OCI-LY3 (cell line): ENCODE data around the gene RABAC1.
A peak's percentile ranks its signal among the peaks of the same experiment; 100 is the strongest.

Experiments used
- H2AFZ ChIP-seq: fragments of 200-600, 300-600 bp; shearing (Covaris generic); 2 replicates; pipeline ENCODE4 v1.6.0; 2014; ENCODE audit warnings: antibody characterized with exemption, low read depth, low read length
- H3K27ac ChIP-seq: fragments of 200-600, 300-600 bp; sonication (generic); 2 replicates; pipeline ENCODE4 v1.5.1; 2014; ENCODE audit warnings: mild to moderate bottlenecking, low read length, moderate library complexity, mixed read lengths
- H3K27me3 ChIP-seq: fragments of 200-600, 300-600 bp; sonication (generic); 2 replicates; pipeline ENCODE4 v1.6.1; 2014; ENCODE audit warnings: low read depth, low read length, mixed read lengths
- H3K36me3 ChIP-seq: fragments of 200-600, 300-600 bp; sonication (generic); replicated peaks from 2 replicates; pipeline ENCODE3; 2014; ENCODE audit warnings: low read depth, low read length, mixed read lengths
- H3K4me1 ChIP-seq: fragments of 300-600, 200-600 bp; sonication (generic); 2 replicates; pipeline ENCODE4 v1.6.1; 2014; ENCODE audit warnings: low read length, mixed read lengths
- H3K4me2 ChIP-seq: fragments of 200-600, 300-600 bp; sonication (generic); 2 replicates; pipeline ENCODE4 v1.6.1; 2014; ENCODE audit warnings: low read length, mixed read lengths
- H3K4me3 ChIP-seq: fragments of 300-600, 200-600 bp; sonication (generic); 2 replicates; pipeline ENCODE4 v1.5.1; 2014; ENCODE audit warnings: antibody characterized with exemption, mild to moderate bottlenecking, low read length, moderate library complexity
- H3K79me2 ChIP-seq: fragments of 300-600, 200-600 bp; shearing (Covaris generic); 2 replicates; pipeline ENCODE4 v1.6.1; 2014; ENCODE audit warnings: mild to moderate bottlenecking, low read length, mixed read lengths
- H3K9ac ChIP-seq: fragments of 300-600, 200-600 bp; shearing (Covaris generic); 2 replicates; pipeline ENCODE4 v1.6.0; 2014; ENCODE audit warnings: mild to moderate bottlenecking, low read length, moderate library complexity
- H3K9me3 ChIP-seq: fragments of 200-600, 300-600 bp; shearing (Covaris generic); 2 replicates; pipeline ENCODE4 v1.6.1; 2014; ENCODE audit warnings: low read length, mixed read lengths; ENCODE audit not compliant: insufficient read depth
- H4K20me1 ChIP-seq: fragments of 200-600, 300-600 bp; sonication (generic); 2 replicates; pipeline ENCODE4 v1.6.1; 2016; ENCODE audit warnings: low read length, mixed read lengths; ENCODE audit not compliant: insufficient read depth
- EZH2phosphoT487 ChIP-seq: fragments of 200-600 bp; shearing (Covaris generic); IDR thresholded peaks from 2 replicates; pipeline ENCODE4 v1.6.1; 2018; ENCODE audit warnings: antibody characterized with exemption, mixed run types, low read depth
- TF ChIP-seq, protein P1 (sequence below): fragments of 200-600, 300-600 bp; sonication (generic); IDR thresholded peaks from 2 replicates; pipeline ENCODE4 v1.5.1; 2014; ENCODE audit warnings: antibody characterized with exemption, low read length, low read depth

Gene RABAC1

GRCh38 chr19:41930926-41931592 lies 28.1 kb downstream of the RABAC1 start:
- peaks cover 64% of the 10 kb centered on the region for H3K4me1 ChIP-seq
- no peak overlapping the region for H3K4me2 ChIP-seq
- H4K20me1 ChIP-seq = no peaks in the 10 kb centered on the region
- TF ChIP-seq, protein P1, sequence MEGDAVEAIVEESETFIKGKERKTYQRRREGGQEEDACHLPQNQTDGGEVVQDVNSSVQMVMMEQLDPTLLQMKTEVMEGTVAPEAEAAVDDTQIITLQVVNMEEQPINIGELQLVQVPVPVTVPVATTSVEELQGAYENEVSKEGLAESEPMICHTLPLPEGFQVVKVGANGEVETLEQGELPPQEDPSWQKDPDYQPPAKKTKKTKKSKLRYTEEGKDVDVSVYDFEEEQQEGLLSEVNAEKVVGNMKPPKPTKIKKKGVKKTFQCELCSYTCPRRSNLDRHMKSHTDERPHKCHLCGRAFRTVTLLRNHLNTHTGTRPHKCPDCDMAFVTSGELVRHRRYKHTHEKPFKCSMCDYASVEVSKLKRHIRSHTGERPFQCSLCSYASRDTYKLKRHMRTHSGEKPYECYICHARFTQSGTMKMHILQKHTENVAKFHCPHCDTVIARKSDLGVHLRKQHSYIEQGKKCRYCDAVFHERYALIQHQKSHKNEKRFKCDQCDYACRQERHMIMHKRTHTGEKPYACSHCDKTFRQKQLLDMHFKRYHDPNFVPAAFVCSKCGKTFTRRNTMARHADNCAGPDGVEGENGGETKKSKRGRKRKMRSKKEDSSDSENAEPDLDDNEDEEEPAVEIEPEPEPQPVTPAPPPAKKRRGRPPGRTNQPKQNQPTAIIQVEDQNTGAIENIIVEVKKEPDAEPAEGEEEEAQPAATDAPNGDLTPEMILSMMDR = peak; percentile 47
- TF ChIP-seq EZH2phosphoT487 = no peak
- H3K9me3 ChIP-seq = no peaks in the 10 kb centered on the region
- no peaks in the 10 kb centered on the region for H3K36me3 ChIP-seq
- no peak overlapping the region for H2AFZ ChIP-seq
- no peaks in the 10 kb centered on the region for H3K79me2 ChIP-seq
- H3K27me3 ChIP-seq = peaks cover 43% of the 10 kb centered on the region
- H3K4me3 ChIP-seq = no peak overlapping the region
- H3K9ac ChIP-seq = no peak overlapping the region
- H3K27ac ChIP-seq = no peak overlapping the region

DNA sequence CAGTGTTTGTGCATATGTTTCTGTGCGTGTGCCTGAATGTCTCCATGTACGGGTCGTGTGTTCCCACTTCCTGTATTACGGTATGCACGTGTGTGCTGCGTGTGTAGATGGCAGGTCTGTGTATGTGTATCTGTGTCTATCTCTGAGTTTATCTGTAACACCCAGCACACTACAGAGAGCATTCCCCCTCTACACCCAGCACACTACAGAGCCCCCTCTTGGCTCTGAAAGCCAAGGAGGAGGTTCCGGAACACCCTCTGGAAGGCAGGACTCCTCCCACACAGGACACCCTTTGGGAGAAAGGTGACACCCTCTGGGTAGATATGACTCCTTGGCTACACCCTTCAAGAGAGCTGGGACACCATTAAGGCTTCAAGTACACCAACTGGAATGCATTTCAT lies 28.8 kb downstream of the RABAC1 start:
- no peaks in the 10 kb centered on the region for H3K9me3 ChIP-seq
- H4K20me1 ChIP-seq = no peaks in the 10 kb centered on the region
- peaks cover 64% of the 10 kb centered on the region for H3K4me1 ChIP-seq
- H2AFZ ChIP-seq = no peak overlapping the region
- no peak overlapping the region for H3K27ac ChIP-seq
- no peaks in the 10 kb centered on the region for H3K36me3 ChIP-seq
- H3K27me3 ChIP-seq = peaks cover 37% of the 10 kb centered on the region
- no peaks in the 10 kb centered on the region for H3K79me2 ChIP-seq
- TF ChIP-seq, protein P1 = no peak
- no peak for TF ChIP-seq EZH2phosphoT487
- H3K4me3 ChIP-seq = peak overlapping the region; percentile 80
- H3K4me2 ChIP-seq = peak overlapping the region; percentile 96
- no peak overlapping the region for H3K9ac ChIP-seq

DNA sequence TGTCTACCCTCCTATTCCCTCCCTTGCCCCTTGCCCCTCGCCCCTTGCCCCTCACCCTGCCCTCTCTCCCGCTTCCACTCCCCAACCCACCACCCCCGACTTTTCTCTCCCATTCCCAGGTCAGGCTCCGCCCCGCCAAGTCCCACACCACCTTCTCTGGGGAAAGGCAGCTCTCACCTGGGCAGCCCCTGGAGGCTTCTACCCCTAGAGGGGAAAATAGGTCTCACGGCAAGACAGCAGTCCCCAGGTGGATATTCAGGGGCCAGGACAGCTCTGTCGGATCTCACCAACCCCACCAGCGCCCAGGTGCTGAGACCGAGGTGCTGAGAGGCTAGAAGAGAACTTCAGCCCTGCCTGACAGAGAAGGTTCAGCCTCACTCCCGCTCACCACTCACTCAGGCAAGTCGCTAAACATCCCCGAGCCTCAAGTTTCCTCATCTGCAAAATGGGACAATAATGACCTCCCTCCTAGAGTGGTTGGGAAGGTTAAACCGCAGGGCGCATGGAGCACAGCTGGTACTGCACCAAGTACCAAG lies 29.5 kb downstream of the RABAC1 start:
- no peak for TF ChIP-seq EZH2phosphoT487
- TF ChIP-seq, protein P1 = no peak
- Histone ChIP-seq H3K27ac (no peak overlapping the region), H3K4me2 (peak overlapping the region; percentile 96), H3K27me3 (peaks cover 40% of the 10 kb centered on the region), H4K20me1 (no peaks in the 10 kb centered on the region), H3K9ac (peak overlapping the region; percentile 76; the same call in 1 of the 2 replicates), H3K79me2 (no peaks in the 10 kb centered on the region), H3K4me3 (peak overlapping the region; percentile 80), H3K9me3 (no peaks in the 10 kb centered on the region), H3K36me3 (no peaks in the 10 kb centered on the region), H3K4me1 (peaks cover 63% of the 10 kb centered on the region), H2AFZ (no peak overlapping the region)

- Histone ChIP-seq H3K79me2 (no peaks in the 10 kb centered on the region), H2AFZ (peak overlapping the region; percentile 75), H3K4me1 (peaks cover 60% of the 10 kb centered on the region), H3K27me3 (peaks cover 46% of the 10 kb centered on the region), H3K4me2 (peak overlapping the region; percentile 96), H3K9me3 (no peaks in the 10 kb centered on the region), H4K20me1 (no peaks in the 10 kb centered on the region), H3K4me3 (peak overlapping the region; percentile 80), H3K36me3 (no peaks in the 10 kb centered on the region), H3K9ac (peak overlapping the region; percentile 76), H3K27ac (no peak overlapping the region)
- TF ChIP-seq EZH2phosphoT487 = no peak
- TF ChIP-seq, protein P1 = no peak
Measured at GRCh38 chr19:41928754-41929535, 30.2 kb downstream of the RABAC1 start.
